K562 (cell line): ENCODE results near the gene ISG20L2. TPM values are rescaled to one million over a fixed set of nuclear protein-coding genes. Genes with fewer than 3 reads are reported as not detected.

ENCODE experiments used
- ATAC-seq: fragments of 200-7000 bp; cut with Tn5 transposase; 3 replicates; pipeline ENCODE4 v1.9.1; 2020; ENCODE audit warnings: moderate library complexity
- BruUV-seq: library from RNA; stranded (reverse); fragments of 400-500 nt; replicated peaks from 2 replicates; lab custom pipeline; 2021; lab: Mats Ljungman, UMichigan
- CTCF ChIA-PET: fragments of 300-600 bp; formaldehyde crosslinking; extraction: SDS; loops from one replicate; lab custom pipeline; 2021; ENCODE audit warnings: low intra/inter-chr PET ratio; lab: Yijun Ruan, JAX
- POLR2A ChIA-PET: fragments of 300-600, 350-650 bp; sonication (Branson Sonifier 250); formaldehyde crosslinking; extraction: SDS; loops from one replicate; lab custom pipeline; 2021; ENCODE audit warnings: antibody characterized with exemption, inconsistent platforms; lab: Yijun Ruan, JAX
- DNase-seq, 4 experiments: peaks; one replicate each; pipeline versions ENCODE4 v3.0.0 to v3.0.0-alpha.2; 2011 to 2018; ENCODE audit warnings: low spot score in 3 of 4, mixed read lengths in 3 of 4; ENCODE audit errors: extremely low read depth in 1 of 4
- FAIRE-seq: peaks from 2 replicates; lab custom pipeline; 2011; peaks lifted over from hg19 to GRCh38; lab: Jason Lieb, UNC
- H2AFZ ChIP-seq: 2 replicates; pipeline ENCODE4 v1.6.0; 2011; ENCODE audit warnings: low read depth, low read length, control low read depth, inconsistent platforms
- H3K27ac ChIP-seq: fragments of 200-600 bp; 3 replicates; pipeline ENCODE4 v1.8.0; 2011; ENCODE audit warnings: low read depth, mild to moderate bottlenecking, control low read depth, inconsistent platforms, low read length, moderate library complexity, mixed read lengths; ENCODE audit errors: extremely low read depth
- H3K27me3 ChIP-seq, 2 experiments: fragments of 300-600 bp in 1 of 2; 2 replicates in 1 of 2; 3 replicates in 1 of 2; pipeline versions ENCODE4 v1.6.0 to v1.8.0; 2011; ENCODE audit warnings: inconsistent platforms in 2 of 2, low read length in 2 of 2, mild to moderate bottlenecking in 1 of 2, mixed read lengths in 1 of 2, moderate library complexity in 1 of 2; ENCODE audit not compliant: control insufficient read depth in 2 of 2, insufficient read depth in 2 of 2
- H3K36me3 ChIP-seq: fragments of 300-600 bp; 3 replicates; pipeline ENCODE4 v1.8.0; 2011; ENCODE audit warnings: mild to moderate bottlenecking, low read length, inconsistent platforms; ENCODE audit not compliant: control insufficient read depth, insufficient read depth
- H3K4me1 ChIP-seq, 2 experiments: fragments of 200-600 bp in 1 of 2; replicated peaks in 1 of 2; 2 replicates in 1 of 2; 3 replicates in 1 of 2; pipeline versions ENCODE4 v1.5.1 to v1.8.0; 2011; ENCODE audit warnings: inconsistent platforms in 2 of 2, low read length in 2 of 2, mild to moderate bottlenecking in 1 of 2, mixed read lengths in 1 of 2, moderate library complexity in 1 of 2; ENCODE audit not compliant: control insufficient read depth in 2 of 2, insufficient read depth in 2 of 2
- H3K4me2 ChIP-seq: 2 replicates; pipeline ENCODE4 v1.6.1; 2011; ENCODE audit warnings: low read length, control low read depth, inconsistent platforms, mixed read lengths; ENCODE audit not compliant: insufficient read depth
- H3K4me3 ChIP-seq: fragments of 200-600 bp; sonication (generic), shearing (Covaris generic); 2 replicates; pipeline ENCODE4 v1.5.1; 2016; ENCODE audit warnings: control low read depth, inconsistent platforms
- H3K79me2 ChIP-seq: fragments of 200-600 bp; 3 replicates; pipeline ENCODE4 v1.8.0; 2011; ENCODE audit warnings: low read length, inconsistent platforms; ENCODE audit not compliant: control insufficient read depth, insufficient read depth
- H3K9ac ChIP-seq, 2 experiments: 2 replicates each; pipeline versions ENCODE4 v1.6.0 to v1.6.1; 2011; ENCODE audit warnings: low read depth in 2 of 2, low read length in 2 of 2, control low read depth in 1 of 2, inconsistent platforms in 1 of 2, mild to moderate bottlenecking in 1 of 2, mixed read lengths in 1 of 2; ENCODE audit not compliant: insufficient read depth in 1 of 2
- H3K9me1 ChIP-seq: one replicate; pipeline ENCODE4 v1.6.0; 2011; ENCODE audit warnings: inconsistent platforms, mild to moderate bottlenecking, low read length, moderate library complexity; ENCODE audit not compliant: control insufficient read depth, insufficient read depth
- H3K9me3 ChIP-seq: replicated peaks from 2 replicates; pipeline ENCODE4 v1.5.1; 2011; ENCODE audit warnings: low read depth, low read length, inconsistent platforms; ENCODE audit not compliant: control insufficient read depth, insufficient read depth
- H4K20me1 ChIP-seq: replicated peaks from 2 replicates; pipeline ENCODE4 v1.6.1; 2011; ENCODE audit warnings: low read length, inconsistent platforms, mixed read lengths; ENCODE audit not compliant: control insufficient read depth, insufficient read depth
- ASH1L ChIP-seq: fragments of 450-650 bp; IDR thresholded peaks from 2 replicates; pipeline ENCODE4 v1.6.1; 2018; ENCODE audit warnings: borderline replicate concordance, mild to moderate bottlenecking, low read depth; ENCODE audit not compliant: partially characterized antibody
- CBX2 ChIP-seq: fragments of 200-600 bp; sonication (generic); IDR thresholded peaks from one replicate; pipeline ENCODE4 v1.6.1; 2012; ENCODE audit warnings: mild to moderate bottlenecking, low read length, inconsistent platforms; ENCODE audit not compliant: insufficient read depth, poor library complexity, severe bottlenecking
- CEBPB ChIP-seq: fragments of 450-650 bp; IDR thresholded peaks from 2 replicates; pipeline ENCODE4 v1.6.1; 2016; ENCODE audit warnings: missing genetic modification characterization, missing compliant biosample characterization
- DACH1 ChIP-seq: fragments of 450-650 bp; IDR thresholded peaks from 2 replicates; pipeline ENCODE4 v1.6.1; 2018; ENCODE audit not compliant: partially characterized antibody
- KAT2B ChIP-seq: IDR thresholded peaks from one replicate; pipeline ENCODE4 v1.6.1; 2012; ENCODE audit warnings: low read depth, mild to moderate bottlenecking, control low read depth, inconsistent platforms, low read length, moderate library complexity
- NFYB ChIP-seq: IDR thresholded peaks from 2 replicates; pipeline ENCODE4 v1.6.1; 2011; ENCODE audit warnings: mild to moderate bottlenecking, moderate library complexity; ENCODE audit not compliant: insufficient read length; ENCODE audit errors: extremely low read depth
- PTRF ChIP-seq: fragments of 450-650 bp; IDR thresholded peaks from 2 replicates; pipeline ENCODE4 v1.6.1; 2016; ENCODE audit warnings: mild to moderate bottlenecking, missing genetic modification characterization, missing compliant biosample characterization
- RBBP5 ChIP-seq: fragments of 200-600 bp; sonication (generic); IDR thresholded peaks from 2 replicates; pipeline ENCODE4 v1.6.1; 2012; ENCODE audit warnings: borderline replicate concordance, mild to moderate bottlenecking, low read length, control low read depth, inconsistent platforms; ENCODE audit not compliant: insufficient read depth, poor library complexity, severe bottlenecking
- TBP ChIP-seq: optimal IDR thresholded peaks from 2 replicates; pipeline ENCODE3; 2011; ENCODE audit warnings: low read depth, low read length, improper control_type of control experiment
- TGIF2 ChIP-seq: sonication (generic); formaldehyde crosslinking; IDR thresholded peaks from 2 replicates; pipeline ENCODE4 v1.8.1; 2022; ENCODE audit warnings: mild to moderate bottlenecking, missing genetic modification reagents, moderate library complexity
- ZEB2 ChIP-seq: fragments of 450-650 bp; IDR thresholded peaks from 2 replicates; pipeline ENCODE4 v1.6.1; 2016
- ZNF140 ChIP-seq: fragments of 250-450 bp; sonication (Bioruptor Pico); IDR thresholded peaks from 2 replicates; pipeline ENCODE4 v1.8.0; 2021; ENCODE audit warnings: moderate library complexity, mild to moderate bottlenecking, inconsistent platforms
- ZNF766 ChIP-seq: fragments of 200-800 bp; sonication (Bioruptor generic); conservative IDR thresholded peaks from 2 replicates; pipeline ENCODE4 v1.6.1; 2016; ENCODE audit warnings: missing genetic modification characterization, missing compliant biosample characterization
- WGBS: fragments of 100-300 bp; shearing (Covaris generic); methylation state at CpG from one replicate; pipeline ENCODE4 v1.1.6; 2016; ENCODE audit warnings: low coverage, mixed read lengths; ENCODE audit not compliant: insufficient coverage; ENCODE audit errors: missing lambda C conversion rate; 5-methylcytosine and 5-hydroxymethylcytosine counted together
- in situ Hi-C: fragments of 300-500 bp; cut with MboI; formaldehyde crosslinking; loops from 4 replicates; pipeline ENCODE4 v1.15.0; 2018; ENCODE audit warnings: inconsistent platforms, mixed read lengths
- intact Hi-C: fragments of 100-400 bp; cut with micrococcal nuclease; formaldehyde crosslinking; loops from 2 replicates; pipeline ENCODE4 v1.14.2; 2022
- polyA plus RNA-seq, 8 experiments: library from polyadenylated mRNA; depleted of rRNA in 4 of 8; stranded (reverse) in 5 of 8; unstranded in 3 of 8; fragments of >200 nt; fragmentation: Nextera tagmentation in 2 of 8; fragmentation: Illumina TruSeq in 1 of 8; extraction: Ambion mirVana in 2 of 8; extraction: Trizol in 1 of 8; gene quantifications; 2 replicates each; pipeline versions ENCODE4 v1.2.1 to v1.2.3, GENCODE V29; 2011 to 2014; ENCODE audit warnings: inconsistent platforms in 1 of 8, missing spikeins in 1 of 8
- total RNA-seq, 7 experiments: library from RNA; depleted of rRNA in 6 of 7; stranded (reverse); fragments of >200 nt in 6 of 7; fragmentation: Illumina TruSeq in 2 of 7; extraction: Trizol in 2 of 7; gene quantifications; 2 replicates each; pipeline versions ENCODE4 v1.2.1 to v1.2.3, GENCODE V29; 2011 to 2021; ENCODE audit warnings: low replicate concordance in 1 of 7

Gene ISG20L2
- total and polyA plus RNA-seq, 9 of the 15 experiments (the other 6 are each of a cell fraction or from before 2014, with no cell fraction given), result 21.3 to 130 (median 50.3) TPM

GRCh38 chr1:156765666-156766065, 37.1 kb upstream of the ISG20L2 start:
- no TSS peak for BruUV-seq
- Histone ChIP-seq H3K27ac (peak overlapping the region; percentile 70), H2AFZ (peak overlapping the region; percentile 89; the same call in 1 of the 2 replicates), H4K20me1 (no peaks in the 10 kb centered on the region), H3K9ac (peak overlapping the region in 1 of 2 experiments; percentile 91; a peak in 2 of 4 replicates), H3K9me1 (no peaks in the 10 kb centered on the region), H3K4me3 (peak overlapping the region; percentile 46; the same call in 1 of the 2 replicates), H3K9me3 (no peaks in the 10 kb centered on the region), H3K27me3 (no peaks in the 10 kb centered on the region), H3K36me3 (peaks cover 11% of the 10 kb centered on the region), H3K4me1 (peaks cover 14 to 16% of the 10 kb centered on the region in 2 experiments; a peak in 4 of 5 replicates), H3K4me2 (peak overlapping the region; percentile 98), H3K79me2 (peaks cover 46% of the 10 kb centered on the region)
- no peak for FAIRE-seq
- WGBS, result 33% methylated on average over 5 of the region's 5 CpGs
- ATAC-seq, result no peak
- DNase-seq, result no peak
- in situ Hi-C loops (loop anchor here (5.0 kb wide), 1 partner anchor 38 kb away; the partner anchor contains the start of genes ISG20L2 and METTL25B), intact Hi-C loops (loop anchor here (2.0 kb wide), 2 partner anchors 15 to 39 kb away; partner anchors contain the start of gene HDGF)
- TF ChIP-seq CBX2 (no peak), TGIF2 (CRISPR knock-in tag) (no peak), ZEB2 (no peak), PTRF (tag) (no peak), CEBPB (tag) (peak; percentile 71), ZNF140 (CRISPR knock-in tag) (no peak), NFYB (no peak), ZNF766 (CRISPR knock-in tag) (no peak), KAT2B (no peak), RBBP5 (no peak), DACH1 (no peak), TBP (peak; percentile 12), ASH1L (no peak)
- TF ChIP-seq, all 486 proteins: peak for 2
- ChIA-PET CTCF (no interaction called here), POLR2A (interaction anchor here (1.0 to 3.2 kb wide), 3 partner anchors 9 to 14 kb away, joined by 3 to 27 read pairs (median 14); partner anchors contain the start of gene HDGF)
